ENCODE results near the gene OR10G8.

The OR10G8 gene

GRCh38 chr11:124079631-124080326, 53.2 kb downstream of the OR10G8 start:
- no peak for DNase-seq

All from DMS79 treated with DMSO at 0.1 percent for 48 hours (cell line).